RWPE1 (cell line): ENCODE measurements around the gene ZMIZ1.

Experiments
- CTCF ChIA-PET: fragments of 350-600 bp; sonication (Branson Sonifier 250); formaldehyde crosslinking; extraction: SDS; loops from one replicate; lab custom pipeline; 2021; lab: Yijun Ruan, JAX
- POLR2A ChIA-PET: fragments of 400-600 bp; formaldehyde crosslinking; extraction: SDS; loops from one replicate; lab custom pipeline; 2020; ENCODE audit warnings: antibody characterized with exemption; ENCODE audit not compliant: low non-redundant PET; lab: Yijun Ruan, JAX
- DNase-seq: peaks from one replicate; pipeline ENCODE4 v3.0.0; 2012; ENCODE audit warnings: low spot score
- H3K27ac ChIP-seq: fragments of 450-650 bp; 2 replicates; pipeline ENCODE4 v1.5.1; 2017
- CTCF ChIP-seq: fragments of 450-650 bp; conservative IDR thresholded peaks from 2 replicates; pipeline ENCODE4 v1.5.1; 2017; ENCODE audit warnings: low read depth, mild to moderate bottlenecking

The ZMIZ1 gene

DNA sequence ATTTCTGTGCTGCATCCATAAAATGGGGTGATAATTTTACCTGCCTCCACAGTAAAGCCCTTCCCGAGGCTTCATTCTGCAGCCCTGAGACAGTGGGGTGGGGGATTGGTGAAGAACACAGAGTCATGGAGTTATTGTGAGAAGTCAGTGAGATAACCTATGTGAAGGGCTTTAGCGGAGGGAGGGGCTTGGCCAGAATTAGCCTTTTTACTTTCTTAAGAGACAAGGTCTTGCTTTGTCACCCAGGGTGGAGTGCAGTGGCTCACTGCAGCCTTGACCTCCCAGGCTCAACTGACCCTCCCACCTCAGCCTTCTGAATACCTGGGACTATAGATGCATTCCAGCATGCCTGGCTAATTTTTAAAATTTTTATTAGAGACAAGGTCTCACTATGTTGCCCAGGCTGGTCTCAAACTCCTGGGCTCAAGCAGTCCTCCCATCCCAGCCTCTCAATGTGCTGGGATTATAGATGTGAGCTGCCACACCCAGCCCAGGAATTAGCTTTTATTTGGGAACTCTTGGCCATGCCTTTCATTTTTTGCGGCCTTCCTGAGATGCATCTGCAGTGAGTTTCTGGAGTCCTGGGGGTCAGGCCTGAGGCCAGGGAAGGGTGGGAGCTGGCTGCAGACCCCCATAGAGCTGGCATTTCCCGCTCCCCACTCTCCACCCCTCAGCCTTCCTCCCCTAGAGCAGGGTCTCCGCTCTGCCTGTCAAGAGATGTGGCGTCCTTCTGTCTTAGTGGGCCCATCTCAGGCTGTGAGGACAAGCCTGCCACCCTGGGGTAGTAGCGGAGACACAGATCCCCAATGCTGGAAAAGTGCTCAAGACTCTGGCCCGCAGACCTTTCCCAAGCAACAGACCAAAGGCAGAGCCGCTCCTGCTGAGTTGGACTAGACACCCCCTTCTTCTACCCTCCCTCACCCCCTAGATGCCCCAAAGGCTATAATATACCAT lies 77.0 kb downstream of the ZMIZ1 start:
- no peak for TF ChIP-seq CTCF
- H3K27ac ChIP-seq: peak overlapping the region; percentile 99
- DNase-seq: no peak
- ChIA-PET CTCF (interaction anchor here (0.6 to 0.7 kb wide), 2 partner anchors 10 to 392 kb away, joined by 3 read pairs; no protein-coding TSS in a partner anchor), POLR2A (interaction anchor here (1.0 kb wide), 1 partner anchor 12 kb away, joined by 3 read pairs; no protein-coding TSS in a partner anchor)

DNA sequence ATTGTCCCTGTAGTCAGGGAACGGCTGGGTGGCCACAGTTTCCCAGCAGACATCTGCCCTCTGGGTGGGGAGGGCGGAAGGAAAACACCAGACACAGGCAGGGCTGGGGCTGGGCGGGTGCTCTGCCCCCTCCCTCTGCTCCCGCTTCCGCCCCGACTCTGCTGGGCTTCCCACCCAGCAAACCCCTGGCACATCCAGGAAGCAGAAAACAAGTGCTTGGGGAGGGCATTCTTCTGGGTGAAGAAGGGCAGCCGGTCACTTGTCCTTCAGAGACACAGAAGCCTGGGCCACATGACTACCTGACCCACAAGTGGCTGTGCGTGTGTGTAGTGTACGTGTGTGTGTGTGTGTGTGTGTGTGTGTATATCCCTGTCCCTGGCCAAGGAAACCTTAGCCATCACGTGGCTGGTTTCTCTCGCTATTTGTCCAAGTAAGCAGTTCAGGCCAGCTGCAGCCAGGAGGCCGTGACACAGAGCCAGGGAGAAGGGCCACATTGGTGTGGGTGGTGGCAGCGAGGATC lies 77.9 kb downstream of the ZMIZ1 start:
- POLR2A ChIA-PET: interaction anchor here (1.0 kb wide), 1 partner anchor 12 kb away, joined by 3 read pairs; no protein-coding TSS in a partner anchor
- TF ChIP-seq CTCF: no peak
- H3K27ac ChIP-seq: peak overlapping the region; percentile 99
- DNase-seq: no peak
- CTCF ChIA-PET: no interaction called here

DNA sequence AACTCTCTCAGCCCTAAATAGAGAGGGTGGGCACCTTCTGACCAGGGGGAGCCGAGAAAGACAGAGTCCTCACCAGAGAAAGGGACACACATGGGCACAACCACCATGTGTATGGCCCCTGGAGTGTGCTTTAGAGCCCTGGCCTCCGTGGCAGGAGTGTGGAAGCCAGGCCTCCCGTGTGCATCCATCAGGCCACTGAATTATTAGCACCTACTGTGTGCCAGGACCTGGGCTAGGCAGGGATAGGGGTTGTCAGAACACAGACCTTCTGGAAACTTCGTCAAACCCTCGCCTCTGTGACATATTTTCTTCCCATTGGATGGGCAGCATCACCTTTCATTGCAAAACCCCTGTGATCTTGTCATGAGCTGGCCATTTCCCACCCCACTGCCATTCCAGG lies 78.5 kb downstream of the ZMIZ1 start:
- ChIA-PET POLR2A (no interaction called here), CTCF (interaction anchor here (1.5 kb wide), 1 partner anchor 10 kb away, joined by 5 read pairs; no protein-coding TSS in a partner anchor)
- peak overlapping the region; percentile 99 for H3K27ac ChIP-seq
- no peak for DNase-seq
- TF ChIP-seq CTCF: no peak

DNA sequence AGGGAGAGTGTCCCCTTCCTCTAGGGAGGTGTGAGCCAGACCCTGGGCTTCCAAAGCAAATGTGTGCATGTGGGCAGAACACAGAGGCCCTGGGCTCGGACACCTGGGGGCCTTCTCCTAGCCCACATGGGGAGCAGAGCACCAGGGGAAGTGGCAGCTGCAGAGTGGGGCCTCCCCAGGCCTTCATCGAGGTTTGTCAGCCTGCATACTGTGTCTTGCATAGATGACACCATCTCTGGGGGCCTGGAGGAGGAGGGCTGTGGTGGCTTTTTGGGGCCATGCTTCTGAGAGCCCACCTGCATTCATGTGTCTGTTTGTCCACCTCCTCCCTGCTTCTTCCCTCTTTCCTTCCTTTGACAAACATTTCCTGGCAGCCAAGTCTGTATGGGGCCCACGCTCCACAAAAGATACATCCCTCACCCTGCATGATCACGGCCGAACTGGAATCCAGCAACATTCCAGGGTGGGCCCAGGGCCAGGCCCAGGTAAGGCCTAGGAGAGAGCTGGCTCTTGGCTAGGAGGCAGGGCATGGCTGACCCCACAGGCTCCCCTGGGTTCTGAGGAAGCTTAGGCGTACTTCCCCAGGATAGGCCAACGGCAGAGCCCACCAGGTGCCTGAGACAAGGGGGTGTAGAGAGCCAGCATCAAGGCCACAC lies 79.2 kb downstream of the ZMIZ1 start:
- ChIA-PET POLR2A (no interaction called here), CTCF (interaction anchor here (0.7 to 3.3 kb wide), 4 partner anchors 9 to 49 kb away, joined by 4 to 14 read pairs (median 5); no protein-coding TSS in a partner anchor)
- H3K27ac ChIP-seq: peak overlapping the region; percentile 99
- no peak for TF ChIP-seq CTCF
- no peak for DNase-seq

- DNase-seq: peak; percentile 75
Observed at GRCh38 chr10:79148452-79149344, 79.9 kb downstream of the ZMIZ1 start.

More at GRCh38 chr10:79148452-79149344, 79.9 kb downstream of the ZMIZ1 start:
- CTCF ChIA-PET: interaction anchor here (0.7 to 3.3 kb wide), 8 partner anchors 8 to 1102 kb away, joined by 3 to 14 read pairs (median 4); no protein-coding TSS in a partner anchor
- H3K27ac ChIP-seq: peak overlapping the region; percentile 99
- TF ChIP-seq CTCF: no peak
- POLR2A ChIA-PET: interaction anchor here (0.6 kb wide), 1 partner anchor 41 kb away, joined by 3 read pairs; no protein-coding TSS in a partner anchor
